GM18526 (cell line): ENCODE results near the gene OOSP4A.

ENCODE experiments used
- POLR2A ChIP-seq: IDR thresholded peaks from 3 replicates; pipeline ENCODE4 v1.6.1; 2011; ENCODE audit not compliant: insufficient read length; ENCODE audit errors: extremely low read depth

The OOSP4A gene

DNA sequence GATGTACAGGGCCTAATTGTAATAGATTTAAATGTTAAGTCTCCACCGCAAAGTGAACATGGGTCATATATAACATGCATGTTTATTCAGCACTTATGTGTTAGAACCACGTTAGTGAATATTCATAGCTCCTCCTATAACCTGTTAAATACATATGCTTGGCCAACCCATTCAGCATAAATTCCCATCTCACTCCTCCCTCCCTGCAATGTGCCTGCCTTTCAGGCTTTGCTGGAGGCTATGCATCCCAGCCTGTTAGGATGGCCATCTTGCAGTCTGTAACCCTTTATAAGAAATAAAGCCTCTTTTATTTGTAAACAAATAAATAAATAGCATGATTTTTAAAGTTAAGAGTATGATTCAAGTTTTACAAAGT is 1.7 kb upstream of the OOSP4A start:
- TF ChIP-seq POLR2A = no peak

DNA sequence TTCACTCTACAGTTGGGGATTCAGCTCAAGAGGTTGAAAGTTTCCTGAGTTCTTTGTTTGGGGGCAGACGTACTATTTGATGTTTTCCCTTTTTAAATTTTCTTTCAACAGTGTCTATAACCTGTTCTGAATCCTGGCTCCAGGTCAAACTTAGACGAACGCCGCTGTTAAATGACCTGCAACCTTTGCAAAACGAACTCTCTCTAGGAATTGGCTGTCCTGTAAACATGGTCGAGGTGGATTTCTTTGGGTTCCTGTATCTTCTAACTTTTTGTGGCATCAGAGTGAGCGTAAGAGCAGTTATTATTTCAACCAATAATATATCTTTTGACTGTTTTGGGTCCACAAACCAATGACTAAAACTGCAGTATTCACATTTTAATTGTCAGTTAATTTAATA is 1.6 kb downstream of the OOSP4A start:
- TF ChIP-seq POLR2A = no peak

DNA sequence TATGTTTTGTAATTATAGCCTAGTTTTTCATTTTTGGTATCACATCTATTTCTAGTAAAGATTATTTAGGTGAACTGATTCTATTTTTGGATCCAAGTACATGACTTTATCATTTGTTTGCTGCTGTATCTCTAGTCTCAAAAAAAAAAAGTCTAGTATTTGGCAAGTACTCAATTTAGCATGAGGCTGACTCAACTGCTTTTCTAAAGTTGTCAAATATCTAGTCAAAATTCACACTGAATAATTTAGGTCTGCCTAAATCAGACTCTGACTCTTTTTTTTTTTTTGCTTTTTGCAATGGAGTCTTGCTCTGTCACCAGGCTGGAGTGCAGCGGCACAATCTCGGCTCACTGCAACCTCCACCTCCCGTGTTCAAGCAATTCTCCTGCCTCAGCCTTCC is 2.4 kb downstream of the OOSP4A start:
- TF ChIP-seq POLR2A = no peak

DNA sequence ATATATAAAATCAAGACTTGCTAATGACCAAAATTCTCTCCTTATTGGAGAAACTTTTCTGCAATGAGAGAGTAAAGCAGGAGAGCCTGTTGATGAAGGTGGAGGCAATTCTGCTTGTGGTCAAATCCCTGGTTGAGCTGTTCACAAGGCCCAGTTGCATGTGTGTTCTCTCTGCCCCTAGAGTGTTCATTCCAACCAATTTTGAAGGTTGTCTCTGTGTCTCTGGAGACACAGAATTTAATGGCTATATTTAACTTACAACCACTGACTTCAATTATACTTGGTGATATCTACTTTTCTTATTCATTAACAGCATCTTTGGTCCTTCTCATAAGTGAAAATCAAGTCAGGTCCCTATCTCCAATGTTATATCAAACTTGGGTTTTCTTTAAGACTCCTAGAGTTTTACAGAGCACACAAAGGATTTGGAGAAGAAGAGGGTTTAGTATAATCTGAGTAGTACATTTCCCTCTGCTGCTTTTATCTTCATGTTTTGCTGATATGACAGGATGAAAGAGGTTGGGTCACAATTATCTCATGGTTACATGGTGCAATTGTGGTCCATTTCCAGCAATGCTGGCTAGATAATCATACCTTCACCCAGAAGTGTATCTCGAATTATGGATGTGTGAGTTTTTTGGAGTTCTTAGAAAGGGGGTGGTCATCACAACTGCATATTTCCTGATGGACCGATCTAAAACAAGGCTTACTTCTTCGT is 4.0 kb downstream of the OOSP4A start:
- no peak for TF ChIP-seq POLR2A

DNA sequence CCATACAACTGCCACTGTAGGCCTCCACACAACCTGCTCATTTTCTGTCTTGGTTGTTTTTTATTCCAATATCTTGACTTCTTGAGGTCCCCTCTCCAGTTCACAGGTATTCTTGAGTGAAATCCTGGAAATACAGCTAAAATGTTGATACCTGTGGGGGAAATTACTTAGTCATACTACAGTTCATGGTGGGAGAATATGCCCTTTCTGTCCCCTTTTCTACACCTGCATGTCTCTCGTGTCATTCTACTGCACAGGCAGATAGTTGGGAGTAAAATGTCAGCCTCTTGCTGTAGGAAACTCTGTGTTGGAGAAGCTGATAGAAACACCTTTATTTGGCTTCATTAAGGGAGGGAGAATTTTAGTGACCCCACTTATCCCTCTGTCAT is 4.6 kb downstream of the OOSP4A start:
- no peak for TF ChIP-seq POLR2A

DNA sequence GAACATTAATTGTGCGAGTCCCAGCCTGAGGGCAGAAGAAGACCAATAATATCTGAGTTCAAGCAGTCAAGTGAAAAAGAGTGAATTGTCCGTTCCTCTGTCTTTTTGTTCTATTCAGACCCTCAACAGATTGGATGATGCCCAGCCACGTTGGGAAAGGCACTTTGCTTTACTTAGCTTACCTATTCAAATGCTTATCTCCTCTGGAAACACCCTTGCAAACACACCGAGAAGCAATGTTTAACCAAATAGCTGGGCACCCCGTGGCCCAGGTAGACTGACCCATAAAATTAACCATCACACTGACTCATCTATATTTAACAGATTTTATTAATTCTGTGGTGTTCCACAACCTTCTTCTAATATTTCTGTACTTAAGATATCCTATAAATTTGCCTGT is 9.3 kb downstream of the OOSP4A start:
- TF ChIP-seq POLR2A = no peak

DNA sequence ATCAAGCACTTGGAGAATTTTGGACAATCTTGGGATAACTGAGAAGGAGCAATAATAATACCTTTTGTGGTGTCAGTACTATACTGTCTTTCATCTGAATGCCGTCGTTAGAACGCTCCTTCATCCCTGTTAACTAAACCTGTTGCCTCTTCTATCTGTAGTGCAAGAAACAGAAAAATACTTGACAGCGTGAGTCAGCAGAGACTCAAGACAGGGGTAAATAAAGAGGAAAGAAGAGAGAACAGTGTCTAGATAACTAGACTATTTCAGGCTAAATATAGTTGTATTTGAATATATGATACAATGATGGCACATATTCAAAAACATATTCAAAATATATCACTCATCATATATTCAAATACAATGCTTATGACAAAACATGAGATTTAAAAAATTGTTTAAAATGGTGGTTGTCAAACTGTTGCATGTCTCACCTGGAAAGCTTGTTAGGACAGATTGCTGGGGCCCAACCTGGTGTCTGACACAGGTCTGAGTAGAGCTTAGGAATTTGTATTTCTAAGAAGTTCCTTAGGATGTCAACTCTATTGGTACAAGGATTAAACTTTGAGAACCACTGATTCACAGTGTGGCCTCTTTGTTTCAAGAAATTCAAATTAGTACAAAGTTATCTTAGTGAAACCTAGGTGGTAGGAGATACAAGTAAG is 17.4 kb downstream of the OOSP4A start:
- no peak for TF ChIP-seq POLR2A

DNA sequence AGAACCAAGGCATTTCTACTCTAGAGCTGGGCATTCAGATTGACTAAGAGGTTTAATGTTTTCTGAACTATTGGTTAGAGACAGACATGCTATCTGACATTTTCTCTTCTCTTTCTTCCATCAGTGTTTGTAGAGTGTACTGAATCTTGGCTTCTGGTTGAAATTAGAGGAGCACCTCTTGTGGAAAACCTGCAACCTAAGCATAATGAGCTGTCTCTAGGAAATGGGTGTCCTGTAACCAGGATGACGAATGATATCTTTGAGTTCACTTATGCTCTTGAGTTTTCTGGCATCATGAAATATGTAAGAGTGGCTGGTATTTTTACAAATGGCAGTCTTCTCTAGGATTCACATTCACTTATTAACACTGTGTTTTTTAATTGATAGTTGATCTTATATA is 19.4 kb downstream of the OOSP4A start:
- TF ChIP-seq POLR2A = no peak

DNA sequence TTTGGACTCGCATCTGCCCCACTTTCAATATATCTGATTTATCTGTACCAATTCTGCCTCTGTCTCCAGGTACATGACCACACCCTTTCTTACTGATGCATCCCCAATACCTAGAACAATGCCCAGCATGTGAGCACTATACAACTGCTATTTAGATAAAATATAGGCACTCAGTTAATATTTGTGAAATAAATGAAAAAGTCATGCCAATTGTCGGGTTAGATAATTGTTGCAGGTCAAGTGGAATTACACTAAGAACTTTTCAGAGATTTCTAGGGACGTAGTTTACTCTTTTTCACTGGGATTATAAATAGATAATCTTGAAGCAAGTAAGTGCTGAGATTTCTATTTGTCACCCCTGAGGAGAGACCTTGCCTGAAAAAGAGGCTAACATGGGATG is 20.5 kb downstream of the OOSP4A start:
- no peak for TF ChIP-seq POLR2A

DNA sequence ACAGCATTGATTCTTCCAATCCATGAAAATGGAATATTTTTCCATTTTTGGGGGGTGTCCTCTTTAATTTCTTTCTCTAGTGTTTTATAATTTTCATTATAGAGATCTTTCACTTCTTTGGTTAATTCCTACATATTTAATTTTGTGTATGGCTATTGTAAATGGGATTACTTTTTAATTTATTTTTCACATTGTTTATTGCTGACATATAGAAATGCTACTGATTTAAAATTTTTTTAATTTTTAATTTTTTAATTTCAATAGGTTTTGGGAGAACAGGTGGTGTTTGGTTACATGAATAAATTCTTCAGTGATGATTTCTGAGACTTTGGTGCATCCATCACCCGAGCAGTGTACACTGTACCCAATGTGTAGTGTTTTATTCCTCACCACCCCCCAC is 26.6 kb downstream of the OOSP4A start:
- TF ChIP-seq POLR2A = no peak

DNA sequence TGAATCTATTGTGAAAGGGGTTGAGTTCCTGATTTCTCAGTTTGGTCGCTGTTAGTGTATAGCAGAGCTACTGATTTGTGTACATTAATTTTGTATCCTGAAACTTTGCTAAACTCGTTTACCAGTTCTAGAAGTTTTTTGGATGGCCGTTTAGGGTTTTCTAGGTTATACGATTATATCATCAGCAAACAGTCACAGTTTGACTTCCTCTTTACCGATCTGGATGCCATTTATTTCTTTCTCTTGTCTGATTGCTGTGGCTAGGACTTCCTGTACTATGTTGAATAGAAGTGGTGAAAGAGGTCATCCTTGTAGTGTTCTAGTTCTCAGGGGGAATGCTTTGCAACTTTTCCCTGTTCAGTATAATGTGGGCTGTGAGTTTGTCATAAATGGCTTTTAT is 28.6 kb downstream of the OOSP4A start:
- TF ChIP-seq POLR2A = no peak

DNA sequence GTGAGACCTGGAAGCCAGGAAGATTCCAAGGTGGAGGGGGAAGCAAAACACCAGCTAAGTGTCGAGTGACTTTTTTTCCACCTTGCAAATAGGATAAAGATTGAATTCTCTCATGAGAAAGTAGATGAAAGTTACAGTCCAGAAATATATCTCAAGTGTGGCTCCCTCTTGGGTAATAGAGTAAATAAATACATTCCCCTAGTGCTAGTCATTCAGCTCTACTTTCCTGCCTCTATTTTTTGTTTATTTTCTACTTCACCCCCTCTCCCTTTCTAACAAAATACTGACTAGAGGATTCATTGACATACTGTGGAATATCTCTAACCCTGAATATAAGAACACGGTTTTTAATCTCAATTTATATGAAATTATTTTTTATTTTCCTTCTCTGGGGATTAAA is 34.0 kb downstream of the OOSP4A start:
- TF ChIP-seq POLR2A = no peak

DNA sequence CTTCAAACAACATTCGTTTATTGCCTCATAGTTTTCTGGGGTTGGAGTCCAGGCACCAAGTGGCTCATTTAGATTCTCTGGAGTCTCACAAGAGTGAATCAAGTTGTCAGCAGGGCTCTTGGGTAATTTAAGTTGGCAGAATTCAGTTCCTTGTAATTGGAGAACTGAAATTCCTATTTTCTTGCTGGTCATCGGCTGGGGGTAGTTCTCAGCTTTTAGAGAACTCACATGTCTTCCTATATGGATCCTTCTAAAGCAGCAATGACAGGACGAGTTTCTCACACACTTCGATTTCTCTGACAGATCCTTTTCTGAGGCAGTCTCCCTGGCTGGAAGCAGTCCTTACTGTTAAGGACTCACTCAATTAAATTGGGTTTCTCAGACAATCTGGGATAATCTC is 35.9 kb downstream of the OOSP4A start:
- TF ChIP-seq POLR2A = no peak

DNA sequence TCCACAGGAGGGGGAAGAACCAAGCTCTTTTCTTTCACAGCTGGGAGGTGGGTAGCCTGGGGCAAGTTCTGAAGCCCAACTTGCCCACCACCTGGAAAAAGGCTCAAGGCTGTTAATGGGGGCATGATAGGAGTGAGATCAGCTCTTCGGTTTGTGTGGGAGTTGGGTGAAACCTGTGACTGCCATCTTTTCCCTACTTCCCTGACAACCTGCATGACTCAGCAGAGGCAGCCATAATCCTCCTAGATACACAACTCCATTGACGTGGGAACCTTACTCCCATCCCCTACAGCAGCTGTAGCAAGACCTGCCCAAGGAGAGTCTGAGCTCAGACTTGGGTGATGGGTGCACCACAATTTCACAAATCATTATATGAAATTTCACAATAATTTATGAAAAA is 39.9 kb downstream of the OOSP4A start:
- no peak for TF ChIP-seq POLR2A

DNA sequence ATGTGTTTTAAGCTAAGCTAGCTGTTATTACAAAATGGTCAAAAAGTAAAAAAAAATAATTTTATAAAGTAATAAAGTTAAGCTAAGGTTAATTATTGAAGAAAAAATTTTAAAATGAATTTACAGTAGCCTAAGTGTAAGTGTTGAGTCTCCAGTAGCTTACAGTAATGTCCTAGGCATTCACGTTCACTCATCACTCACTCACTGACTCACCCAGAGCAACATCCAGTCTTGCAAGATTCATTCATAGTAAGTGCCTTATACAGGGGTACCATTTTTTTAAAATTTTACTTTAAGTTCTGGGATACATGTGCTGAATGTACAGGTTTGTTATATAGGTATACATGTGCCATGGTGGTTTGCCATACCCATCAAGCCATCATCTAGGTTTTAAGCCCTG is 41.5 kb downstream of the OOSP4A start:
- no peak for TF ChIP-seq POLR2A

DNA sequence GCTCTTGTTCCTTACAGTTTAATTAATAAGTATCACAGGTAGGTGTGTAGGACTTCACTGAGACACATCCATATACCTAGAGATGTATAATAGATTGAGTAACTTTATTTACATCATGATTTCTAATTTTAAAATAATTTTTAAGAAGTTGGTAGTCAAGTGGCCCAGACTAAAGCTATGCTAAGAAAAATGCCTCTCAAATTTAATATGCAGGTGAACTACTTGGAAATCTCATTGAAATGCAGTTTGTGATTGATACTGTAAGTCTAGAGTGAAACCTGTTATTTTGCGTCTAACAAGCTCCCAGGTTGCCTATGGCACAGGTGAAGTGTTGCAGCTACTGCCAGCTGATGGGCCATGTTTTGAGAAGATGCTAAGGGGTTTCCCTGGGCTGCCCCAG is 53.0 kb downstream of the OOSP4A start, which contains the start of gene OOSP4B:
Gene OOSP4B (plus strand): TSS at position 301 of the 400 bp plus-strand sequence.
- TF ChIP-seq POLR2A = no peak

DNA sequence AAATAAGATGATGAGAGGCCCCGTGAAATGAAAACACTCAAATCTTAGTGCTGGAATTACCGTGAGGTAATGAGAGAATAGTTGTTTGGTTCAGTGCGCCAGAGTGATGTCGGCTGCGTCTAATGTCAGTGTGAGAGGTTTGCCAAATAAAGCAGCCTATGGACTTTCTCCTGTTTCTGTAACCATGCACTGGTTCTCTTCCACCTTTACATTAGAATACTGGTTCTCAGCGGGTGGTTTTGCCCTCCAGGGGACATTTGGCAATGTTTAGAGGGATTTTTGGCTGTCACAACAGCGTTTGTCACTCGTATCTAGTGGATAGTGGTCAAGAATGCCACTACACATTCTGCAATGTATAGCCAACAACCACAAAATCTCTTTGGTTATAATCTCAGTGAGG is 54.2 kb downstream of the OOSP4A start:
- no peak for TF ChIP-seq POLR2A
